Measurements from ENCODE around the gene INSR. TPM values are rescaled to one million over a fixed set of nuclear protein-coding genes. Genes with fewer than 3 reads are reported as not detected.

The INSR gene
- total RNA-seq, 1 donor from 2014 or later, result 7.9 TPM

DNA sequence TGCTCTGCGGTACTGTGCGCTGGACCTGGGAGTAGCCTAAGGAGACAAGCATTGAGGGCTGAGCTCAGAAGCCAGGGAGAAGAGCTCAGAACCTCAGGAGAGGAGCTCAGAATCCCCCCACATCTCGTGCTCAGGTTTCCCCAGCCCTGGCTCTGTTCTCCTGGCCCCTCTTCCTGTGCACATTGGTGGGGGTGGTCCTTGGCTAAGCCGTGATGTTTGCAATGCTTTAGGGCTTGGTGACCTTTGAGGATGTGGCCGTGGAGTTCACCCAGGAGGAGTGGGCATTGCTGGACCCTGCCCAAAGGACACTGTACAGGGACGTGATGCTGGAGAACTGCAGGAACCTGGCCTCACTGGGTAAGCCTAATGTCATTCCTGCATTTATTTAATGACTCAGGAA is 218.1 kb downstream of the INSR start:
- no peaks in the 10 kb centered on the region for H3K4me1 ChIP-seq (ENCODE audit: insufficient read depth, low read length)
- TF ChIP-seq, protein P1, sequence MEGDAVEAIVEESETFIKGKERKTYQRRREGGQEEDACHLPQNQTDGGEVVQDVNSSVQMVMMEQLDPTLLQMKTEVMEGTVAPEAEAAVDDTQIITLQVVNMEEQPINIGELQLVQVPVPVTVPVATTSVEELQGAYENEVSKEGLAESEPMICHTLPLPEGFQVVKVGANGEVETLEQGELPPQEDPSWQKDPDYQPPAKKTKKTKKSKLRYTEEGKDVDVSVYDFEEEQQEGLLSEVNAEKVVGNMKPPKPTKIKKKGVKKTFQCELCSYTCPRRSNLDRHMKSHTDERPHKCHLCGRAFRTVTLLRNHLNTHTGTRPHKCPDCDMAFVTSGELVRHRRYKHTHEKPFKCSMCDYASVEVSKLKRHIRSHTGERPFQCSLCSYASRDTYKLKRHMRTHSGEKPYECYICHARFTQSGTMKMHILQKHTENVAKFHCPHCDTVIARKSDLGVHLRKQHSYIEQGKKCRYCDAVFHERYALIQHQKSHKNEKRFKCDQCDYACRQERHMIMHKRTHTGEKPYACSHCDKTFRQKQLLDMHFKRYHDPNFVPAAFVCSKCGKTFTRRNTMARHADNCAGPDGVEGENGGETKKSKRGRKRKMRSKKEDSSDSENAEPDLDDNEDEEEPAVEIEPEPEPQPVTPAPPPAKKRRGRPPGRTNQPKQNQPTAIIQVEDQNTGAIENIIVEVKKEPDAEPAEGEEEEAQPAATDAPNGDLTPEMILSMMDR (IDR thresholded peaks at IDR 0.05; ENCODE audit: insufficient read depth, low read depth, low read length), result no peak
- TF ChIP-seq EZH2 (IDR thresholded peaks at IDR 0.05; ENCODE audit: insufficient read depth, low read length), result no peak
- no peak overlapping the region for H3K27ac ChIP-seq (ENCODE audit: low read depth, low read length)
- H3K27me3 ChIP-seq (ENCODE audit: insufficient read depth, low read length), result no peaks in the 10 kb centered on the region
- FAIRE-seq (no peak), DNase-seq (ENCODE audit: low read depth) (no peak)
- no peak overlapping the region for H3K27ac Mint-ChIP-seq (ENCODE audit: unreplicated experiment)
- peaks cover 62% of the 10 kb centered on the region for H3K36me3 ChIP-seq (ENCODE audit: insufficient read depth, low read length)
- no peaks in the 10 kb centered on the region for H3K4me1 Mint-ChIP-seq (ENCODE audit: low read depth, unreplicated experiment)
- H3K4me3 Mint-ChIP-seq (ENCODE audit: unreplicated experiment), result no peak overlapping the region
- no peak overlapping the region for H3K4me3 ChIP-seq (ENCODE audit: insufficient read depth, low read depth, low read length)
- peaks cover 37% of the 10 kb centered on the region for H3K9me3 ChIP-seq (ENCODE audit: insufficient read depth, low read depth, low read length)
- H3K9ac ChIP-seq (ENCODE audit: low read length), result no peak overlapping the region
- no peak overlapping the region for H3K4me2 ChIP-seq (ENCODE audit: low read length)
- no peaks in the 10 kb centered on the region for H3K27me3 Mint-ChIP-seq (ENCODE audit: low read depth, unreplicated experiment)
- peaks cover 6% of the 10 kb centered on the region for H3K79me2 ChIP-seq (ENCODE audit: insufficient read depth, low read length)
- no peak overlapping the region for H2AFZ ChIP-seq (ENCODE audit: low read depth, low read length)
- H4K20me1 ChIP-seq (ENCODE audit: insufficient read depth, low read length), result peaks cover 4% of the 10 kb centered on the region
- peaks cover 74% of the 10 kb centered on the region for H3K36me3 Mint-ChIP-seq (ENCODE audit: low read depth, unreplicated experiment)
- H3K9me3 Mint-ChIP-seq (ENCODE audit: unreplicated experiment), result peaks cover 47% of the 10 kb centered on the region

DNA sequence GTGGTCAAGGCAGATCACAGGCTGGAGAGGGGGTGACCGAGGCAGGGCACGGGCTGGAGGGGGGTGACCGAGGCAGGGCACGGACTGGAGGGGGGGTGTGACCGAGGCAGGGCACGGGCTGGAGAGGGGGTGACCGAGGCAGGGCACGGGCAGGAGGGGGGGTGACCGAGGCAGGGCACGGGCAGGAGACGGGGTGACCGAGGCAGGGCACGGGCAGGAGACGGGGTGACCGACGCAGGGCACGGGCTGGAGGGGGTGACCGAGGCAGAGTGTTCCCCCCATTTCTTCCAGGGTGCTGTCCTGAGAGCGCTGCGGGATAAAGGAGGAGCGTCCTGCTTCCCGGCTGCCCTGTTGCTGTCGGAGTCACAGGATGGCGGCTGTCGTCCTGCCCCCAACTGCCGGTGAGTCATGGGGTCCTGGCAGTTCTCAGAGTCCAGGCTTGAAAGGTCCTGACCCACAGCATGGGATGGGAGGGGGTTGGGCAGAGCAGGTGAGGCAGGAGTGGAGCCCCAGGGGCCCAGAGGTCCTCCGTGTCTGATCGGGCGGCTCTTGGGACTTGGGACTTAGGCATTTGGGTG is 219.4 kb downstream of the INSR start:
- H3K27ac ChIP-seq (ENCODE audit: low read depth, low read length), result no peak overlapping the region
- peaks cover 34% of the 10 kb centered on the region for H3K9me3 Mint-ChIP-seq (ENCODE audit: unreplicated experiment)
- H2AFZ ChIP-seq (ENCODE audit: low read depth, low read length), result no peak overlapping the region
- peaks cover 25% of the 10 kb centered on the region for H3K9me3 ChIP-seq (ENCODE audit: insufficient read depth, low read depth, low read length)
- TF ChIP-seq, protein P1 (IDR thresholded peaks at IDR 0.05; ENCODE audit: insufficient read depth, low read depth, low read length), result no peak
- no peak for TF ChIP-seq EZH2 (IDR thresholded peaks at IDR 0.05; ENCODE audit: insufficient read depth, low read length)
- no peaks in the 10 kb centered on the region for H3K4me1 Mint-ChIP-seq (ENCODE audit: low read depth, unreplicated experiment)
- DNase-seq (ENCODE audit: low read depth) (no peak), FAIRE-seq (no peak)
- peaks cover 49% of the 10 kb centered on the region for H3K36me3 ChIP-seq (ENCODE audit: insufficient read depth, low read length)
- peaks cover 5% of the 10 kb centered on the region for H3K4me1 ChIP-seq (ENCODE audit: insufficient read depth, low read length)
- peaks cover 18% of the 10 kb centered on the region for H3K79me2 ChIP-seq (ENCODE audit: insufficient read depth, low read length)
- H4K20me1 ChIP-seq (ENCODE audit: insufficient read depth, low read length), result peaks cover 4% of the 10 kb centered on the region
- H3K36me3 Mint-ChIP-seq (ENCODE audit: low read depth, unreplicated experiment), result peaks cover 61% of the 10 kb centered on the region
- no peak overlapping the region for H3K27ac Mint-ChIP-seq (ENCODE audit: unreplicated experiment)
- H3K27me3 ChIP-seq (ENCODE audit: insufficient read depth, low read length), result no peaks in the 10 kb centered on the region
- no peak overlapping the region for H3K4me3 ChIP-seq (ENCODE audit: insufficient read depth, low read depth, low read length)
- H3K9ac ChIP-seq (ENCODE audit: low read length), result no peak overlapping the region
- H3K27me3 Mint-ChIP-seq (ENCODE audit: low read depth, unreplicated experiment), result no peaks in the 10 kb centered on the region
- H3K4me3 Mint-ChIP-seq (ENCODE audit: unreplicated experiment), result no peak overlapping the region
- H3K4me2 ChIP-seq (ENCODE audit: low read length), result no peak overlapping the region

DNA sequence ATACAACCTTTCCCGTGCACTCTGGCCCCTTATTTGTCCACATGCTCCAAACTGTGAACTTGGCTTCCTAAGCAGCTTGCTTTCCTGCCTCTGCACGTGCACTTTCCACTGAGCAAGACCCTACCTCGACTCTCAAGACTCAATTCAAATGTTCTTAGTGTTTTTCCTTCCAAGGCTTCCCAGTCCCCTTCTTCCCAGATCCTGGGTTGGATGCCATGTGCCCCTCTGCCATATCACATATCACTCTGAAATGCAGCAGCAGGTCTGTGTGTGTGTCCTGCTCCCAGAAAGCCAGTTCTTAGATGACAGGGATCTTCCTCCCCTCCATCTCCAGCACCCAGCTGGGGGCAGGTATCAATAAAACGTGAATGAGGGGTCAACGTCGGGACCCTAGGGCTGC is 221.7 kb downstream of the INSR start:
- no peak overlapping the region for H3K4me2 ChIP-seq (ENCODE audit: low read length)
- Mint-ChIP-seq H3K27ac (ENCODE audit: unreplicated experiment) (no peak overlapping the region), H3K4me1 (ENCODE audit: low read depth, unreplicated experiment) (peaks cover 5% of the 10 kb centered on the region), H3K9me3 (ENCODE audit: unreplicated experiment) (peaks cover 14% of the 10 kb centered on the region), H3K36me3 (ENCODE audit: low read depth, unreplicated experiment) (peaks cover 41% of the 10 kb centered on the region), H3K4me3 (ENCODE audit: unreplicated experiment) (peak overlapping the region; percentile 36), H3K27me3 (ENCODE audit: low read depth, unreplicated experiment) (no peaks in the 10 kb centered on the region)
- peaks cover 4% of the 10 kb centered on the region for H4K20me1 ChIP-seq (ENCODE audit: insufficient read depth, low read length)
- H2AFZ ChIP-seq (ENCODE audit: low read depth, low read length), result no peak overlapping the region
- FAIRE-seq, result no peak
- H3K4me1 ChIP-seq (ENCODE audit: insufficient read depth, low read length), result peaks cover 5% of the 10 kb centered on the region
- peaks cover 29% of the 10 kb centered on the region for H3K36me3 ChIP-seq (ENCODE audit: insufficient read depth, low read length)
- H3K9ac ChIP-seq (ENCODE audit: low read length), result no peak overlapping the region
- H3K79me2 ChIP-seq (ENCODE audit: insufficient read depth, low read length), result peaks cover 20% of the 10 kb centered on the region
- no peaks in the 10 kb centered on the region for H3K27me3 ChIP-seq (ENCODE audit: insufficient read depth, low read length)
- H3K4me3 ChIP-seq (ENCODE audit: insufficient read depth, low read depth, low read length), result no peak overlapping the region
- no peak for DNase-seq (ENCODE audit: low read depth)
- no peak overlapping the region for H3K27ac ChIP-seq (ENCODE audit: low read depth, low read length)
- H3K9me3 ChIP-seq (ENCODE audit: insufficient read depth, low read depth, low read length), result peaks cover 14% of the 10 kb centered on the region
- TF ChIP-seq EZH2 (IDR thresholded peaks at IDR 0.05; ENCODE audit: insufficient read depth, low read length), result no peak
- TF ChIP-seq, protein P1 (IDR thresholded peaks at IDR 0.05; ENCODE audit: insufficient read depth, low read depth, low read length), result no peak

Measured in astrocyte (in vitro differentiated cells and primary cell).